KBM-7 (cell line): ENCODE measurements around the gene SARS1.

Experiments
- DNase-seq: peaks from one replicate; pipeline ENCODE4 v3.0.0-alpha.2; 2015
- in situ Hi-C: fragments of 300-500 bp; cut with MboI; formaldehyde crosslinking; loops from 2 replicates; pipeline ENCODE4 v1.14.3; 2020; ENCODE audit warnings: low sequenced_read_pairs, low pct_unique_long_range_greater_than_20kb, mixed read lengths

The SARS1 gene

GRCh38 chr1:109256971-109257681, 43.4 kb downstream of the SARS1 start:
- in situ Hi-C loops, result no loop called here
- no peak for DNase-seq

DNA sequence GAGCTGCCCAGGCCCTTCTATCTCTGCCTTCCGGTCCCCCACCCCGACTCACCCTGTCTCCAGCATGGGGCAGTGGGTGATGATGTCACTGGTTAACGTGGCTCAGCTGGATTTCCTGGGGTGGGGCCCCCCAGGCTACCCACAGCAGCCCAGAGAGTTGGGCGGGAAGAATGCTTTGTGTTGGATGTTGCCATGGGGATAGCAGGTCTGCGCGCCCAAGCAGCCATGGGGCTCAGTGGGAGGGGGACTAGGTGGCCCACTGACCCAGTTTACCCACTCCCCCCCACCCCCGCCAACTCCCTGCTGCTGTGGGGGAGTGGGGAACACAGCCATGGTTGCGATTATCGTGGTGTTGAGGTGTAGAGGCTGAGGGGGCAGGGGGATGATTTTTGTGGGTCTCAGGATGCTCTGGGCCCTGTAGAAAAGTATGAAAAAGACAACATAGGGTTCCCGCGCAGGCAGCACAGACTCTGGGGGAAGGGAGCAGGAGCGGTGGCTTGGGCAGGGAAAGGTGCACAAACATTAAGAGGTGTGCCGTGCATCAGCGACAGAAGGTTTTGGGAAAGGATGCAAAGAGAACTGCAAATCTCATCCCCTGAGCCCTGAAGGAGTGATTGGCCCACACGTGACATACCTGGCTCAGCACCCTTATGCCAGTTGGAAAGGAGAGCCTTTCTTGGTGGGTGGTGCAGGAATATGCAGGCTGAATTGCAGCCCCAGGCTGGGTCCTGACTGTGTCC, 44.1 kb downstream of the SARS1 start:
- in situ Hi-C loops, result no loop called here
- no peak for DNase-seq

- in situ Hi-C loops, result no loop called here
- no peak for DNase-seq
Observed at GRCh38 chr1:109258481-109259466, 45.1 kb downstream of the SARS1 start.

GRCh38 chr1:109259674-109260557, 46.2 kb downstream of the SARS1 start:
- DNase-seq, result no peak
- in situ Hi-C loops, result loop anchor here (10.0 kb wide), 1 partner anchor 145 kb away; no protein-coding TSS in a partner anchor

GRCh38 chr1:109261006-109261405, 47.3 kb downstream of the SARS1 start:
- no peak for DNase-seq
- in situ Hi-C loops, result loop anchor here (10.0 kb wide), 1 partner anchor 144 kb away; no protein-coding TSS in a partner anchor

DNA sequence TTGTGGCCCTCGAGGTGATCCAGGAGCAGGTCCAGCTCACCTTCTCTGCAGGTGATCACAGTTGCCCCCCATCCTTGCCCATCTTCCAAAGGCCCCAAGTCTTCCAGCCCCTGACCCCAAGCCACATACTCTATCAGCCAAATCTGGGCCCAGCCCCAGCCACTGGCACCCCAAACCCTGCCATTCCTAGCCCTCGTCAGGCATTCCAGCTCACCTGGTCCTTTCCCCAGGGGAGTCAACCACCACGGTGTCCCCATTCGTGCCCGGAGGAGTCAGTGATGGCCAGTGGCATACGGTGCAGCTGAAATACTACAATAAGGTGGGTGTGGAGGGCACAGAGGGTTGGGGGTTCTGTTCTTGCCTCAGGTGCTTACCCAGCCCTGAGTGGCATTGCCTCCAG, 47.9 kb downstream of the SARS1 start:
- in situ Hi-C loops, result loop anchor here (10.0 kb wide), 1 partner anchor 143 kb away; no protein-coding TSS in a partner anchor

GRCh38 chr1:109262231-109263055, 48.7 kb downstream of the SARS1 start:
- in situ Hi-C loops, result loop anchor here (10.0 kb wide), 1 partner anchor 142 kb away; no protein-coding TSS in a partner anchor
- no peak for DNase-seq

More for the DNA sequence above, 47.9 kb downstream of the SARS1 start:
- no peak for DNase-seq

GRCh38 chr1:109263234-109263596, 49.5 kb downstream of the SARS1 start:
- no peak for DNase-seq
- in situ Hi-C loops, result loop anchor here (10.0 kb wide), 1 partner anchor 142 kb away; no protein-coding TSS in a partner anchor

DNA sequence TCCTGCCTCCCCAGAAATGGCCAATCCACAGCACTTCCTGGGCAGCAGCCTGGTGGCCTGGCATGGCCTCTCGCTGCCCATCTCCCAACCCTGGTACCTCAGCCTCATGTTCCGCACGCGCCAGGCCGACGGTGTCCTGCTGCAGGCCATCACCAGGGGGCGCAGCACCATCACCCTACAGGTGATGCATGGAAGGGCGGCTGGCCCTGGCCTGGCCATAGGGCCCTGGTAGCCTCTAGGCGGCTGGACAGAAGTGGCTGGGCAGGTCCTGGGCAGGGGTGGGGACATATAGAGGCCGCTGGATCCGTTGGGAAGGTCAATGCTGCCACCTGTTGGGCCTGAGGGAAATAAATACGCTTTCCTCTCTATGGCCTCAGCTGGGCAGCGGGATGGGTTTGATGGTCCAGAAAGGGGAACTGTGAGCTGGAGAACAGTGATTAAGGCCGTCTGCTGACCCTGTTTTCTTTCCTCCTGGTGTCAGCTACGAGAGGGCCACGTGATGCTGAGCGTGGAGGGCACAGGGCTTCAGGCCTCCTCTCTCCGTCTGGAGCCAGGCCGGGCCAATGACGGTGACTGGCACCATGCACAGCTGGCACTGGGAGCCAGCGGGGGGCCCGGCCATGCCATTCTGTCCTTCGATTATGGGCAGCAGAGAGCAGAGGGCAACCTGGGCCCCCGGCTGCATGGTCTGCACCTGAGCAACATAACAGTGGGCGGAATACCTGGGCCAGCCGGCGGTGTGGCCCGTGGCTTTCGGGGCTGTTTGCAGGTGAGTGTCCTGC, 50.1 kb downstream of the SARS1 start:
- in situ Hi-C loops, result loop anchor here (10.0 kb wide), 1 partner anchor 141 kb away; no protein-coding TSS in a partner anchor
- DNase-seq, result peak; percentile 69

GRCh38 chr1:109264379-109264755, 50.6 kb downstream of the SARS1 start:
- in situ Hi-C loops, result loop anchor here (10.0 kb wide), 1 partner anchor 140 kb away; no protein-coding TSS in a partner anchor
- DNase-seq, result no peak

GRCh38 chr1:109265016-109265415, 51.3 kb downstream of the SARS1 start:
- in situ Hi-C loops, result loop anchor here (10.0 kb wide), 1 partner anchor 140 kb away; no protein-coding TSS in a partner anchor
- no peak for DNase-seq

GRCh38 chr1:109265741-109266330, 52.1 kb downstream of the SARS1 start:
- DNase-seq, result no peak
- in situ Hi-C loops, result loop anchor here (10.0 kb wide), 1 partner anchor 139 kb away; no protein-coding TSS in a partner anchor

- DNase-seq, result no peak
- in situ Hi-C loops, result loop anchor here (10.0 kb wide), 1 partner anchor 138 kb away; no protein-coding TSS in a partner anchor
Observed at GRCh38 chr1:109266965-109267364, 53.2 kb downstream of the SARS1 start.

GRCh38 chr1:109267743-109268300, 54.1 kb downstream of the SARS1 start:
- no peak for DNase-seq
- in situ Hi-C loops, result loop anchor here (10.0 kb wide), 1 partner anchor 137 kb away; no protein-coding TSS in a partner anchor

DNA sequence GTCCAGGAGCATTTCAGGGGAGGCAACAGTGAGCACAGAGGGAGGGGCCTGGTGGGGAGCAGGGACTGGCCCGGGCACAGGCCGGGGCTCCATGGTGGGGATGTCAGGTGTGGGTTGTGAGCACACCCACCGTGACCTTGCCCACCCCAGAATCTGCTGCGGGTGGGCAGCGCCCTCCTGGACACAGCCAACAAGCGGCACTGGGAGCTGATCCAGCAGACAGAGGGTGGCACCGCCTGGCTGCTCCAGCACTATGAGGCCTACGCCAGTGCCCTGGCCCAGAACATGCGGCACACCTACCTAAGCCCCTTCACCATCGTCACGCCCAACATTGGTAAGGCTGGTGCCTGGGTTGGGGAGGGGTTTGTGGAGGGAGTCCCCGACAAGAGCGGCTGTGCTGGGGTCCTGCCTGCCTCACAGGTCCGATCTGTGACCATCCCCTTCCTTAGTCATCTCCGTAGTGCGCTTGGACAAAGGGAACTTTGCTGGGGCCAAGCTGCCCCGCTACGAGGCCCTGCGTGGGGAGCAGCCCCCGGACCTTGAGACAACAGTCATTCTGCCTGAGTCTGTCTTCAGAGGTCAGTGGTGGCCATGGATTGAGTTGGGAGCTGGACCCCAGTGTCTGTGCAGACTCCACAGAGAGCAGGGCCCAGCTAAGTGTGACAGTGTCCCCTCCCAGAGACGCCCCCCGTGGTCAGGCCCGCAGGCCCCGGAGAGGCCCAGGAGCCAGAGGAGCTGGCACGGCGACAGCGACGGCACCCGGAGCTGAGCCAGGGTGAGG, 54.9 kb downstream of the SARS1 start:
- no peak for DNase-seq
- in situ Hi-C loops, result loop anchor here (10.0 kb wide), 1 partner anchor 136 kb away; no protein-coding TSS in a partner anchor
